SK-N-SH (cell line): ENCODE results near the gene COG8. TPM values are rescaled to one million over a fixed set of nuclear protein-coding genes. Genes with fewer than 3 reads are reported as not detected.

Experiments
- CTCF ChIA-PET: fragments of 300-600, 350-600 bp; formaldehyde crosslinking; extraction: SDS; loops from one replicate; lab custom pipeline; 2021; lab: Yijun Ruan, JAX
- POLR2A ChIA-PET: fragments of 350-600 bp; sonication (Branson Sonifier 250); formaldehyde crosslinking; extraction: SDS; loops from one replicate; lab custom pipeline; 2020; ENCODE audit warnings: antibody characterized with exemption, inconsistent platforms; lab: Yijun Ruan, JAX
- DNase-seq: peaks from one replicate; pipeline ENCODE4 v3.0.0; 2012
- H2AFZ ChIP-seq: fragments of 200-600 bp; sonication (generic); 2 replicates; pipeline ENCODE4 v1.8.1; 2016; ENCODE audit warnings: antibody characterized with exemption, mild to moderate bottlenecking, low read depth
- H3F3A ChIP-seq: fragments of 200-600 bp; sonication (generic); replicated peaks from 2 replicates; pipeline ENCODE3; 2016; ENCODE audit warnings: antibody characterized with exemption, mild to moderate bottlenecking; ENCODE audit not compliant: insufficient read depth
- H3K27ac ChIP-seq, 2 experiments: fragments of 200-500 bp in 1 of 2; fragments of 200-600 bp in 1 of 2; sonication (Bioruptor generic) in 1 of 2; sonication (generic), shearing (Covaris generic) in 1 of 2; 2 replicates each; pipeline versions ENCODE4 v1.5.1 to v1.6.1; 2014 to 2016; ENCODE audit warnings: low read depth in 2 of 2, inconsistent platforms in 1 of 2, low read length in 1 of 2, mild to moderate bottlenecking in 1 of 2, mixed read lengths in 1 of 2
- H3K27me3 ChIP-seq: fragments of 200-600 bp; sonication (generic), shearing (Covaris generic); 2 replicates; pipeline ENCODE4 v1.6.1; 2016; ENCODE audit warnings: mixed run types; ENCODE audit not compliant: insufficient read depth
- H3K36me3 ChIP-seq, 2 experiments: fragments of 200-500 bp in 1 of 2; fragments of 200-600 bp in 1 of 2; sonication (Bioruptor generic) in 1 of 2; sonication (generic) in 1 of 2; replicated peaks in 1 of 2; 2 replicates each; pipeline versions ENCODE3 to v1.5.1; 2014 to 2016; ENCODE audit warnings: low read length in 1 of 2, mild to moderate bottlenecking in 1 of 2; ENCODE audit not compliant: insufficient read depth in 2 of 2, control insufficient read depth in 1 of 2
- H3K4me1 ChIP-seq, 2 experiments: fragments of 200-500 bp in 1 of 2; fragments of 200-600 bp in 1 of 2; sonication (Bioruptor generic) in 1 of 2; sonication (generic), shearing (Covaris generic) in 1 of 2; 2 replicates each; pipeline versions ENCODE4 v1.5.1 to v1.6.1; 2014 to 2016; ENCODE audit warnings: low read depth in 1 of 2, low read length in 1 of 2, mixed run types in 1 of 2; ENCODE audit not compliant: insufficient read depth in 2 of 2, control insufficient read depth in 1 of 2
- H3K4me2 ChIP-seq: fragments of 200-600 bp; sonication (generic), shearing (Covaris generic); 2 replicates; pipeline ENCODE4 v1.6.1; 2017; ENCODE audit warnings: mixed run types
- H3K4me3 ChIP-seq, 2 experiments: fragments of 200-500 bp in 1 of 2; fragments of 200-600 bp in 1 of 2; sonication (Bioruptor generic) in 1 of 2; sonication (generic), shearing (Covaris generic) in 1 of 2; 2 replicates each; pipeline versions ENCODE4 v1.5.1 to v1.8.1; 2014 to 2016; ENCODE audit warnings: low read depth in 2 of 2, inconsistent platforms in 1 of 2, low read length in 1 of 2, mild to moderate bottlenecking in 1 of 2, mixed read lengths in 1 of 2, moderate library complexity in 1 of 2
- H3K79me2 ChIP-seq: fragments of 200-600 bp; sonication (generic); 2 replicates; pipeline ENCODE4 v1.8.1; 2017; ENCODE audit warnings: mild to moderate bottlenecking; ENCODE audit not compliant: insufficient read depth
- H3K9ac ChIP-seq: fragments of 200-600 bp; sonication (generic); 2 replicates; pipeline ENCODE4 v1.6.1; 2017; ENCODE audit warnings: mixed run types
- H3K9me2 ChIP-seq: fragments of 200-600 bp; sonication (generic); 2 replicates; pipeline ENCODE4 v1.6.1; 2017; ENCODE audit warnings: mixed run types
- H3K9me3 ChIP-seq: fragments of 200-600 bp; sonication (generic); 2 replicates; pipeline ENCODE4 v1.6.1; 2017; ENCODE audit warnings: mixed run types, mild to moderate bottlenecking, moderate library complexity
- H4K20me1 ChIP-seq: fragments of 200-600 bp; sonication (generic); 2 replicates; pipeline ENCODE4 v1.6.1; 2017; ENCODE audit warnings: mild to moderate bottlenecking, mixed run types; ENCODE audit not compliant: insufficient read depth
- CHD2 ChIP-seq: fragments of 150-350 bp; IDR thresholded peaks from 2 replicates; pipeline ENCODE4 v1.6.1; 2018; ENCODE audit warnings: low read length; ENCODE audit not compliant: partially characterized antibody
- CTCF ChIP-seq: fragments of 200-600 bp; sonication (generic); IDR thresholded peaks from 2 replicates; pipeline ENCODE4 v1.6.1; 2017; ENCODE audit warnings: antibody characterized with exemption, mild to moderate bottlenecking, moderate library complexity
- EZH2phosphoT487 ChIP-seq: fragments of 200-600 bp; sonication (generic); IDR thresholded peaks from 2 replicates; pipeline ENCODE4 v1.6.1; 2017; ENCODE audit warnings: low read depth, mixed run types, mild to moderate bottlenecking, antibody characterized with exemption, moderate library complexity, borderline replicate concordance
- FOSL2 ChIP-seq: IDR thresholded peaks from 2 replicates; pipeline ENCODE4 v1.4.0; 2012; ENCODE audit warnings: low read depth, mild to moderate bottlenecking, moderate library complexity, borderline replicate concordance
- FOXJ3 ChIP-seq: sonication (generic); formaldehyde crosslinking; IDR thresholded peaks from 2 replicates; pipeline ENCODE4 v1.5.1; 2020; ENCODE audit warnings: mild to moderate bottlenecking, missing genetic modification reagents
- FOXM1 ChIP-seq: IDR thresholded peaks from 2 replicates; pipeline ENCODE4 v1.4.0; 2012; ENCODE audit warnings: low read depth, mild to moderate bottlenecking
- JUND ChIP-seq: IDR thresholded peaks from 2 replicates; pipeline ENCODE4 v1.4.0; 2012
- MXI1 ChIP-seq: IDR thresholded peaks from 2 replicates; pipeline ENCODE4 v1.6.1; 2012; ENCODE audit warnings: mild to moderate bottlenecking, low read depth, low read length, improper control_type of control experiment
- NFIC ChIP-seq: IDR thresholded peaks from 2 replicates; pipeline ENCODE4 v1.4.0; 2012; ENCODE audit warnings: borderline replicate concordance
- NRF1 ChIP-seq: IDR thresholded peaks from 2 replicates; pipeline ENCODE4 v1.6.1; 2012; ENCODE audit warnings: low read depth, mild to moderate bottlenecking, low read length
- PBX3 ChIP-seq: IDR thresholded peaks from 2 replicates; pipeline ENCODE4; 2012
- RFX5 ChIP-seq: IDR thresholded peaks from 2 replicates; pipeline ENCODE4 v1.6.1; 2012; ENCODE audit warnings: mild to moderate bottlenecking, improper control_type of control experiment, low read length
- RXRA ChIP-seq: IDR thresholded peaks from 2 replicates; pipeline ENCODE4 v1.4.0; 2012; ENCODE audit warnings: low read depth, mild to moderate bottlenecking, borderline replicate concordance
- SIN3A ChIP-seq: IDR thresholded peaks from 2 replicates; pipeline ENCODE4 v1.6.1; 2012; ENCODE audit warnings: low read depth, mild to moderate bottlenecking, low read length, moderate library complexity, borderline replicate concordance
- TAF1 ChIP-seq: IDR thresholded peaks from 2 replicates; pipeline ENCODE4 v1.6.1; 2012; ENCODE audit warnings: low read depth, mild to moderate bottlenecking, low read length, moderate library complexity, borderline replicate concordance
- YY1 ChIP-seq: IDR thresholded peaks from 2 replicates; pipeline ENCODE4 v1.4.0; 2012; ENCODE audit warnings: low read depth, mild to moderate bottlenecking
- WGBS: methylation state at CpG from one replicate; pipeline ENCODE4 v1.1.6; 2017; ENCODE audit warnings: low lambda C conversion rate; 5-methylcytosine and 5-hydroxymethylcytosine counted together
- polyA plus RNA-seq, 3 experiments: library from polyadenylated mRNA; depleted of rRNA; stranded (reverse); fragments of >200 nt; gene quantifications; 2 replicates each; pipeline ENCODE4 v1.2.3, GENCODE V29; 2012

COG8 gene
- polyA plus RNA-seq, 1 of the 3 experiments (the other 2 are of a cell fraction): 30.2 TPM

GRCh38 chr16:69323415-69323814, 15.9 kb downstream of the COG8 start:
- no peak overlapping the region for H3K27ac ChIP-seq
- H3K4me1 ChIP-seq: peaks cover 7 to 26% of the 10 kb centered on the region in 2 experiments
- POLR2A ChIA-PET: no interaction called here
- no peak for TF ChIP-seq NFIC
- TF ChIP-seq NRF1: no peak
- TF ChIP-seq PBX3: no peak
- no peak for TF ChIP-seq JUND
- TF ChIP-seq FOSL2: no peak
- no peak for TF ChIP-seq MXI1
- TF ChIP-seq YY1: no peak
- no peak for TF ChIP-seq EZH2phosphoT487
- no peak for TF ChIP-seq FOXJ3 (CRISPR knock-in tag)
- no peak for TF ChIP-seq RXRA
- no peak for TF ChIP-seq SIN3A
- TF ChIP-seq CHD2: no peak
- TF ChIP-seq RFX5: no peak
- TF ChIP-seq, all 33 proteins: peak for 0
- H2AFZ ChIP-seq: no peak overlapping the region
- H3K36me3 ChIP-seq: peaks cover 57 to 79% of the 10 kb centered on the region in 2 experiments
- peaks cover 60% of the 10 kb centered on the region for H4K20me1 ChIP-seq
- no peak overlapping the region for H3K9ac ChIP-seq
- no peak overlapping the region for H3K4me2 ChIP-seq
- peaks cover 19% of the 10 kb centered on the region for H3F3A ChIP-seq
- no peaks in the 10 kb centered on the region for H3K9me3 ChIP-seq
- H3K4me3 ChIP-seq: no peak overlapping the region
- DNase-seq: no peak
- 85% methylated on average over 6 of the region's 14 CpGs for WGBS
- CTCF ChIA-PET: interaction anchor here (0.9 kb wide), 1 partner anchor 12 kb away, joined by 3 read pairs; no protein-coding TSS in a partner anchor
- H3K79me2 ChIP-seq: peaks cover 74% of the 10 kb centered on the region
- no peaks in the 10 kb centered on the region for H3K27me3 ChIP-seq
- H3K9me2 ChIP-seq: no peaks in the 10 kb centered on the region

- no peak for DNase-seq
- H3K36me3 ChIP-seq: peaks cover 53 to 80% of the 10 kb centered on the region in 2 experiments
- no peak overlapping the region for H3K4me2 ChIP-seq
- H3K9me3 ChIP-seq: no peaks in the 10 kb centered on the region
- POLR2A ChIA-PET: no interaction called here
- H3K4me1 ChIP-seq: peaks cover 3 to 21% of the 10 kb centered on the region in 2 experiments; a peak in 3 of 4 replicates
- H3F3A ChIP-seq: peaks cover 19% of the 10 kb centered on the region
- H3K9me2 ChIP-seq: no peaks in the 10 kb centered on the region
- TF ChIP-seq NRF1: no peak
- TF ChIP-seq CHD2: no peak
- TF ChIP-seq CTCF: no peak
- no peak for TF ChIP-seq FOXM1
- no peak for TF ChIP-seq SIN3A
- TF ChIP-seq TAF1: no peak
- TF ChIP-seq RFX5: no peak
- H4K20me1 ChIP-seq: peaks cover 54% of the 10 kb centered on the region
- H3K4me3 ChIP-seq: no peak overlapping the region
- no peak overlapping the region for H3K27ac ChIP-seq
- CTCF ChIA-PET: interaction anchor here (0.9 kb wide), 1 partner anchor 10 kb away, joined by 3 read pairs; no protein-coding TSS in a partner anchor
- H3K27me3 ChIP-seq: no peaks in the 10 kb centered on the region
- WGBS: 83% methylated on average over 1 of the region's 7 CpGs
- peaks cover 64% of the 10 kb centered on the region for H3K79me2 ChIP-seq
- H2AFZ ChIP-seq: no peak overlapping the region
- no peak overlapping the region for H3K9ac ChIP-seq
Measured at GRCh38 chr16:69322343-69322742, 17.0 kb downstream of the COG8 start.
